HEK293 (cell line): ENCODE data around the gene NELL2.

Experiments used
- CTCF ChIA-PET: fragments of 350-600 bp; formaldehyde crosslinking; extraction: SDS; loops from one replicate; lab custom pipeline; 2021; ENCODE audit warnings: antibody characterized with exemption; lab: Yijun Ruan, JAX
- POLR2A ChIA-PET: fragments of 300-600 bp; formaldehyde crosslinking; extraction: SDS; loops from one replicate; lab custom pipeline; 2020; ENCODE audit warnings: antibody characterized with exemption, inconsistent platforms; lab: Yijun Ruan, JAX
- H3K27ac ChIP-seq: fragments of 200-500 bp; sonication (Bioruptor generic); 2 replicates; pipeline ENCODE4 v1.5.1; 2014; ENCODE audit warnings: low read depth, low read length, control low read depth, inconsistent platforms; ENCODE audit errors: extremely low read depth
- H3K36me3 ChIP-seq, 2 experiments: fragments of 200-500 bp in 1 of 2; sonication (Bioruptor generic) in 1 of 2; 1 replicate in 1 of 2; 2 replicates in 1 of 2; pipeline ENCODE4 v1.5.1; 2014 to 2017; ENCODE audit warnings: inconsistent platforms in 2 of 2, low read length in 2 of 2; ENCODE audit not compliant: control insufficient read depth in 2 of 2, insufficient read depth in 1 of 2
- H3K4me1 ChIP-seq: fragments of 200-500 bp; sonication (Bioruptor generic); 2 replicates; pipeline ENCODE4 v1.5.1; 2014; ENCODE audit warnings: mild to moderate bottlenecking, low read length, inconsistent platforms; ENCODE audit not compliant: control insufficient read depth, insufficient read depth
- H3K4me3 ChIP-seq: 2 replicates; pipeline ENCODE4 v1.5.1; 2011; ENCODE audit warnings: low read depth, mild to moderate bottlenecking, control low read depth, low read length, moderate library complexity
- H3K9me3 ChIP-seq: fragments of 200-500 bp; sonication (Bioruptor generic); 2 replicates; pipeline ENCODE4 v1.5.1; 2014; ENCODE audit warnings: low read depth, low read length, inconsistent platforms; ENCODE audit not compliant: control insufficient read depth, insufficient read depth
- ELK4 ChIP-seq: IDR thresholded peaks from 2 replicates; pipeline ENCODE4 v1.6.1; 2011; ENCODE audit warnings: mild to moderate bottlenecking, low read depth, low read length, borderline replicate concordance
- GLIS2 ChIP-seq: fragments of 450-650 bp; formaldehyde crosslinking; IDR thresholded peaks from 2 replicates; pipeline ENCODE4 v1.5.1; 2016; ENCODE audit warnings: missing biosample characterization, missing genetic modification characterization
- KLF7 ChIP-seq: fragments of 450-650 bp; formaldehyde crosslinking; IDR thresholded peaks from 2 replicates; pipeline ENCODE4 v1.5.1; 2016; ENCODE audit warnings: missing biosample characterization, missing genetic modification characterization, borderline replicate concordance
- MYNN ChIP-seq: fragments of 450-650 bp; formaldehyde crosslinking; IDR thresholded peaks from 2 replicates; pipeline ENCODE4 v1.5.1; 2016; ENCODE audit warnings: missing biosample characterization, missing genetic modification characterization, borderline replicate concordance
- OSR2 ChIP-seq: fragments of 450-650 bp; formaldehyde crosslinking; IDR thresholded peaks from 2 replicates; pipeline ENCODE4 v1.5.1; 2016; ENCODE audit warnings: missing biosample characterization, missing genetic modification characterization
- ZBTB8A ChIP-seq: fragments of 450-650 bp; formaldehyde crosslinking; IDR thresholded peaks from 2 replicates; pipeline ENCODE4 v1.5.1; 2016; ENCODE audit warnings: missing biosample characterization, missing genetic modification characterization
- ZFP3 ChIP-seq: fragments of 450-650 bp; formaldehyde crosslinking; IDR thresholded peaks from 2 replicates; pipeline ENCODE4 v1.5.1; 2016; ENCODE audit warnings: low read depth, missing biosample characterization, missing genetic modification characterization
- ZNF132 ChIP-seq: fragments of 450-650 bp; formaldehyde crosslinking; IDR thresholded peaks from 2 replicates; pipeline ENCODE4 v1.5.1; 2017; ENCODE audit warnings: missing biosample characterization, missing genetic modification characterization, borderline replicate concordance
- ZNF140 ChIP-seq: fragments of 450-650 bp; formaldehyde crosslinking; IDR thresholded peaks from 2 replicates; pipeline ENCODE4 v1.5.1; 2016; ENCODE audit warnings: missing biosample characterization, missing genetic modification characterization
- ZNF23 ChIP-seq: fragments of 450-650 bp; formaldehyde crosslinking; IDR thresholded peaks from 2 replicates; pipeline ENCODE4 v1.5.1; 2016; ENCODE audit warnings: missing biosample characterization, missing genetic modification characterization, borderline replicate concordance
- ZNF324 ChIP-seq: fragments of 450-650 bp; formaldehyde crosslinking; IDR thresholded peaks from 2 replicates; pipeline ENCODE4 v1.5.1; 2016; ENCODE audit warnings: missing biosample characterization, missing genetic modification characterization
- ZNF341 ChIP-seq: fragments of 450-650 bp; formaldehyde crosslinking; IDR thresholded peaks from 2 replicates; pipeline ENCODE4; 2016; ENCODE audit warnings: low read depth, missing biosample characterization, missing genetic modification characterization
- ZNF391 ChIP-seq: fragments of 450-650 bp; formaldehyde crosslinking; IDR thresholded peaks from 2 replicates; pipeline ENCODE4 v1.5.1; 2016; ENCODE audit warnings: low read depth, missing biosample characterization, missing genetic modification characterization, borderline replicate concordance
- ZNF510 ChIP-seq: fragments of 450-650 bp; formaldehyde crosslinking; IDR thresholded peaks from 2 replicates; pipeline ENCODE4 v1.5.1; 2018; ENCODE audit warnings: mild to moderate bottlenecking, missing genetic modification characterization, missing biosample characterization; ENCODE audit not compliant: insufficient replicate concordance
- ZNF513 ChIP-seq: fragments of 450-650 bp; IDR thresholded peaks from 2 replicates; pipeline ENCODE4 v1.5.1; 2018; ENCODE audit warnings: missing biosample characterization, missing genetic modification characterization
- ZNF623 ChIP-seq: fragments of 450-650 bp; formaldehyde crosslinking; IDR thresholded peaks from 2 replicates; pipeline ENCODE4 v1.5.1; 2016; ENCODE audit warnings: missing biosample characterization, missing genetic modification characterization
- ZNF639 ChIP-seq: fragments of 450-650 bp; formaldehyde crosslinking; IDR thresholded peaks from 2 replicates; pipeline ENCODE4 v1.5.1; 2016; ENCODE audit warnings: missing biosample characterization, missing genetic modification characterization
- ZNF660 ChIP-seq: fragments of 450-650 bp; IDR thresholded peaks from 2 replicates; pipeline ENCODE4 v1.5.1; 2018; ENCODE audit warnings: missing biosample characterization, mild to moderate bottlenecking, missing genetic modification characterization
- ZNF704 ChIP-seq: fragments of 450-650 bp; formaldehyde crosslinking; IDR thresholded peaks from 2 replicates; pipeline ENCODE4 v1.5.1; 2016; ENCODE audit warnings: missing biosample characterization, missing genetic modification characterization
- ZNF792 ChIP-seq: fragments of 450-650 bp; formaldehyde crosslinking; IDR thresholded peaks from 2 replicates; pipeline ENCODE4 v1.5.1; 2016; ENCODE audit warnings: missing biosample characterization, missing genetic modification characterization
- TF ChIP-seq, protein P1 (sequence below): fragments of 450-650 bp; formaldehyde crosslinking; IDR thresholded peaks from 2 replicates; pipeline ENCODE4 v1.5.1; 2016; ENCODE audit warnings: missing biosample characterization, missing genetic modification characterization

NELL2 gene

DNA sequence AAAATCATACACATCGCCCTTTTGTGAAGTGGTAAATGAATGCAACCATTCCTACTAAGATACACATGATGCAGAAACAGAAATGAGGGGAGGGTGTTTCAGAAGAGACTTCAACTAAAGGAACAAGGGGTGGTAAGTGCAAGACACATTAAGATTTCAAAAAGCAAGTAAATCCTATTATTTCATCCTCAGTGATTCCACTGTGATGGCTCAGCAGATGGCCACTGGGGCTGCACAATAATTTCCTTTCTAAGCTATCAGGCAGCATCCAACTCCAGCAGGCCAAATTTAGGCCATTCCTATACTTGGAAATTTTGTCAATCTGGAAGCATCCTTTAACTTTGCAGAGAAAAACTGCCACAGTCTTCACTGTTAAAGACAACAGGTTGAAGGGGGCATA, 272.4 kb downstream of the NELL2 start:
- POLR2A ChIA-PET = no interaction called here
- no peak overlapping the region for H3K27ac ChIP-seq
- CTCF ChIA-PET = interaction anchor here (0.6 kb wide), 1 partner anchor 345 kb away, joined by 3 read pairs; no protein-coding TSS in a partner anchor
- TF ChIP-seq ZNF391 (tag by site-specific recombination) (no peak), ZNF324 (tag by site-specific recombination) (no peak)
- no peaks in the 10 kb centered on the region for H3K4me1 ChIP-seq
- H3K36me3 ChIP-seq = no peaks in the 10 kb centered on the region
- H3K9me3 ChIP-seq = no peaks in the 10 kb centered on the region
- no peak overlapping the region for H3K4me3 ChIP-seq

- H3K4me3 ChIP-seq = no peak overlapping the region
- ChIA-PET POLR2A (no interaction called here), CTCF (no interaction called here)
- H3K9me3 ChIP-seq = no peaks in the 10 kb centered on the region
- H3K4me1 ChIP-seq = no peaks in the 10 kb centered on the region
- H3K36me3 ChIP-seq = no peaks in the 10 kb centered on the region
- H3K27ac ChIP-seq = no peak overlapping the region
- TF ChIP-seq ZNF639 (tag by site-specific recombination) (no peak), MYNN (no peak), ZNF513 (no peak), KLF7 (tag by site-specific recombination) (no peak), ZNF792 (tag by site-specific recombination) (no peak), ZBTB8A (tag by site-specific recombination) (no peak), ZNF132 (tag by site-specific recombination) (no peak), ZNF510 (no peak), OSR2 (tag by site-specific recombination) (no peak), ZNF23 (tag by site-specific recombination) (no peak), ZNF140 (tag by site-specific recombination) (no peak), ZFP3 (no peak), ZNF660 (tag by site-specific recombination) (no peak), GLIS2 (tag by site-specific recombination) (no peak), ELK4 (no peak), ZNF704 (tag by site-specific recombination) (no peak), ZNF341 (tag by site-specific recombination) (no peak), ZNF623 (tag by site-specific recombination) (no peak)
- TF ChIP-seq, protein P1, sequence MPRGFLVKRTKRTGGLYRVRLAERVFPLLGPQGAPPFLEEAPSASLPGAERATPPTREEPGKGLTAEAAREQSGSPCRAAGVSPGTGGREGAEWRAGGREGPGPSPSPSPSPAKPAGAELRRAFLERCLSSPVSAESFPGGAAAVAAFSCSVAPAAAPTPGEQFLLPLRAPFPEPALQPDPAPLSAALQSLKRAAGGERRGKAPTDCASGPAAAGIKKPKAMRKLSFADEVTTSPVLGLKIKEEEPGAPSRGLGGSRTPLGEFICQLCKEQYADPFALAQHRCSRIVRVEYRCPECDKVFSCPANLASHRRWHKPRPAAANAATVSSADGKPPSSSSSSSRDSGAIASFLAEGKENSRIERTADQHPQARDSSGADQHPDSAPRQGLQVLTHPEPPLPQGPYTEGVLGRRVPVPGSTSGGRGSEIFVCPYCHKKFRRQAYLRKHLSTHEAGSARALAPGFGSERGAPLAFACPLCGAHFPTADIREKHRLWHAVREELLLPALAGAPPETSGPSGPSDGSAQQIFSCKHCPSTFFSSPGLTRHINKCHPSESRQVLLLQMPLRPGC (tag by site-specific recombination) = no peak
Measured at GRCh38 chr12:44592626-44593025, 283.5 kb downstream of the NELL2 start.
